HepG2 (cell line): Measurements from ENCODE around the gene KIAA0232. TPM values are rescaled to one million over a fixed set of nuclear protein-coding genes. Genes with fewer than 3 reads are reported as not detected.

Experiments used
- AKAP8 ChIP-seq: sonication (generic); formaldehyde crosslinking; IDR thresholded peaks from 2 replicates; pipeline ENCODE4 v1.5.1; 2020; ENCODE audit warnings: mild to moderate bottlenecking, missing genetic modification reagents
- ARNT ChIP-seq: fragments of 450-650 bp; IDR thresholded peaks from 2 replicates; pipeline ENCODE4 v1.6.1; 2017
- CBX5 ChIP-seq: sonication (generic); formaldehyde crosslinking; IDR thresholded peaks from 2 replicates; pipeline ENCODE4 v1.4.0; 2020; ENCODE audit warnings: missing genetic modification reagents, borderline replicate concordance
- CEBPB ChIP-seq: IDR thresholded peaks from 2 replicates; pipeline ENCODE4 v1.6.1; 2011; ENCODE audit warnings: low read depth, low read length, improper control_type of control experiment, borderline replicate concordance
- CREM ChIP-seq, 2 experiments: sonication (generic) in 1 of 2; formaldehyde crosslinking in 1 of 2; IDR thresholded peaks; 2 replicates each; pipeline versions ENCODE4 v1.4.0 to v1.6.1; 2016 to 2020; ENCODE audit warnings: antibody characterized with exemption in 1 of 2, mild to moderate bottlenecking in 1 of 2, missing genetic modification reagents in 1 of 2
- EP300 ChIP-seq, 3 experiments: sonication (generic) in 1 of 3; formaldehyde crosslinking in 1 of 3; IDR thresholded peaks; 2 replicates each; pipeline versions ENCODE4 v1.5.1 to v1.6.1; 2011 to 2020; ENCODE audit warnings: low read depth in 2 of 3, low read length in 2 of 3, borderline replicate concordance in 1 of 3, improper control_type of control experiment in 1 of 3, mild to moderate bottlenecking in 1 of 3, missing genetic modification reagents in 1 of 3, moderate library complexity in 1 of 3
- KLF11 ChIP-seq: IDR thresholded peaks from 2 replicates; pipeline ENCODE4 v1.6.1; 2016; ENCODE audit warnings: missing compliant biosample characterization
- MTF2 ChIP-seq: sonication (generic); formaldehyde crosslinking; IDR thresholded peaks from 2 replicates; pipeline ENCODE4 v1.5.0; 2020; ENCODE audit warnings: missing genetic modification reagents, borderline replicate concordance
- PHF5A ChIP-seq: IDR thresholded peaks from one replicate; pipeline ENCODE4 v1.6.1; 2018; ENCODE audit warnings: low read depth, missing genetic modification reagents; ENCODE audit not compliant: unreplicated experiment
- PLRG1 ChIP-seq: fragments of 450-650 bp; conservative IDR thresholded peaks from 2 replicates; pipeline ENCODE4 v1.6.1; 2016
- RBFOX2 ChIP-seq: fragments of 200-400 bp; formaldehyde crosslinking; IDR thresholded peaks from 2 replicates; pipeline ENCODE4 v1.6.1; 2017; ENCODE audit warnings: low read depth, mild to moderate bottlenecking, low read length
- RCOR2 ChIP-seq: IDR thresholded peaks from 2 replicates; pipeline ENCODE4 v1.6.1; 2016; ENCODE audit warnings: missing biosample characterization, missing genetic modification reagents
- RFX5 ChIP-seq: IDR thresholded peaks from 2 replicates; pipeline ENCODE4 v1.6.1; 2011; ENCODE audit warnings: low read depth, low read length, improper control_type of control experiment
- SRSF4 ChIP-seq: fragments of 200-400 bp; formaldehyde crosslinking; IDR thresholded peaks from one replicate; pipeline ENCODE4 v1.6.1; 2018; ENCODE audit warnings: mild to moderate bottlenecking, low read depth, low read length, moderate library complexity; ENCODE audit not compliant: poor library complexity, severe bottlenecking
- TEAD3 ChIP-seq: optimal IDR thresholded peaks from 2 replicates; pipeline ENCODE3; 2016; ENCODE audit warnings: borderline replicate concordance
- YY1 ChIP-seq: IDR thresholded peaks from 2 replicates; pipeline ENCODE4 v1.6.1; 2011; ENCODE audit warnings: low read length, low read depth, moderate library complexity, mild to moderate bottlenecking; ENCODE audit not compliant: insufficient read depth, insufficient replicate concordance
- ZNF30 ChIP-seq: sonication (generic); formaldehyde crosslinking; IDR thresholded peaks from 2 replicates; pipeline ENCODE4 v1.5.0; 2020; ENCODE audit warnings: mild to moderate bottlenecking, missing genetic modification reagents
- ZNF547 ChIP-seq: sonication (generic); formaldehyde crosslinking; IDR thresholded peaks from 2 replicates; pipeline ENCODE4 v1.5.1; 2020; ENCODE audit warnings: mild to moderate bottlenecking, missing genetic modification reagents
- ZNF7 ChIP-seq: IDR thresholded peaks from 2 replicates; pipeline ENCODE4 v1.6.1; 2016; ENCODE audit warnings: missing biosample characterization, missing genetic modification reagents
- ZNF775 ChIP-seq: sonication (generic); formaldehyde crosslinking; IDR thresholded peaks from 2 replicates; pipeline ENCODE4 v1.4.0; 2020; ENCODE audit warnings: missing genetic modification reagents, mild to moderate bottlenecking, moderate library complexity, borderline replicate concordance
- polyA plus RNA-seq, 8 experiments: library from polyadenylated mRNA; depleted of rRNA in 3 of 8; stranded (reverse) in 7 of 8; unstranded in 1 of 8; fragments of >200 nt; fragmentation: Illumina TruSeq in 4 of 8; extraction: Trizol in 4 of 8; gene quantifications; 2 replicates each; pipeline versions ENCODE4 v1.2.1 to v1.2.3, GENCODE V29; 2011 to 2016; ENCODE audit warnings: low read depth in 4 of 8, missing spikeins in 1 of 8, mixed read lengths in 1 of 8; ENCODE audit not compliant: insufficient read depth in 1 of 8
- total RNA-seq, 5 experiments: library from RNA; depleted of rRNA; stranded (reverse); fragments of >200 nt; fragmentation: Illumina TruSeq; extraction: Trizol; gene quantifications; 2 replicates each; pipeline ENCODE4 v1.2.3, GENCODE V29; 2016; ENCODE audit warnings: low read depth in 1 of 5
- TF ChIP-seq, protein P1 (sequence below): sonication (generic); formaldehyde crosslinking; IDR thresholded peaks from 2 replicates; pipeline ENCODE4 v1.8.0; 2022; ENCODE audit warnings: missing genetic modification reagents, low read depth, mild to moderate bottlenecking, borderline replicate concordance
- TF ChIP-seq, protein P2 (sequence below): sonication (generic); formaldehyde crosslinking; IDR thresholded peaks from 2 replicates; pipeline ENCODE4 v1.4.0; 2020; ENCODE audit warnings: missing genetic modification reagents
- TF ChIP-seq, protein P3 (sequence below): sonication (generic); formaldehyde crosslinking; IDR thresholded peaks from 2 replicates; pipeline ENCODE4 v1.5.1; 2020; ENCODE audit warnings: missing genetic modification reagents, mild to moderate bottlenecking, borderline replicate concordance
- TF ChIP-seq, protein P4 (sequence below): sonication (generic); formaldehyde crosslinking; IDR thresholded peaks from 2 replicates; pipeline ENCODE4 v1.5.1; 2020; ENCODE audit warnings: mild to moderate bottlenecking, missing genetic modification reagents, borderline replicate concordance

The KIAA0232 gene
- total and polyA plus RNA-seq, 2 of the 13 experiments (the other 11 are each of a cell fraction or from before 2014, with no cell fraction given): 7.8 to 17.1 TPM

DNA sequence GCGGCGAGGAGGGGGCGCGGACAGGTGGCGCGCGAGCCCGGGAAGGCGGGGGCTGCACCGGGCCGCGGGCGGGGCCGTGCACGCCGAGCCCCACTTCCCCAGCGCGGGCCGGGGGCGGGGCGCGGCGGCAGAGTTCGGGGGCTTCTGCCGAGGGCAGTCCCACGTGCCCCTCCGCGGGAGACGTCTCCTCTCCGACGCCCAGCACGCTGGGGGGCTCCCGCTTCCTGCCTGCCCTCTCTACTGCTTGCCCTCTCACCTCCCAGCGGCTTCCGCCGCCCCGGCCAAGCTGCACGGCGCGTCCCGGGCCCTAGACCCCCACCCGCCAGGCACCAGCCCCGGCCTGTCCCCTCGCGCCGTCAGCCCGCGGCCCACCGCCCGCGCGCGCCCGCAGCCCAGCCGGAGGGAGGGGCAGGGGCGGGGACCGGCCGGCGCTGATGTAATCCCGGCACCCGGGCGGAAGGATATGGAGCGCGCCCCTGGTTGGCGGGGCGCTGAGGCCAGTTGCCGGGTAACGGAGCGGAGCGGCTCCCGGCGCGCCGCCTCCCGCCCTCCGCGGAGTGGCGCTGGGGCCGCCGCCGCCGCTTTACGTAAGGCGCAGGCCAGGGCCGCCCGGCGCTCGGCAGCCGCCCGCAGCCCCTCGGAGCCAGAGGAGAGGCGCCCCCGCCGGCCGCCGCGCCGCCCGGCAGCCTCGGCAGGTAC is at the start of gene KIAA0232 (continued):
- TF ChIP-seq PLRG1 (no peak), ZNF7 (CRISPR knock-in tag) (no peak), ZNF30 (CRISPR knock-in tag) (no peak), TEAD3 (peak; percentile 26), RFX5 (0 out of 2 replicates have a peak, but pooled peaks have one; percentile 19), PHF5A (CRISPR knock-in tag) (no peak), EP300 (IDR thresholded peaks at IDR 0.05; ENCODE audit: low read depth in 2 of 2, low read length in 2 of 2) (peak; percentile 44 to 54; a peak in 2 of 4 replicates), EP300 (CRISPR knock-in tag; IDR thresholded peaks at IDR 0.05; ENCODE audit: borderline replicate concordance) (no peak), YY1 (peak; percentile 74), RBFOX2 (no peak; the same call in 1 of the 2 replicates), ZNF547 (CRISPR knock-in tag) (peak; percentile 44), CEBPB (peak; percentile 57; the same call in 1 of the 2 replicates), AKAP8 (CRISPR knock-in tag) (no peak), KLF11 (CRISPR knock-in tag) (no peak), MTF2 (CRISPR knock-in tag) (no peak), CREM (IDR thresholded peaks at IDR 0.05) (no peak), CREM (CRISPR knock-in tag; IDR thresholded peaks at IDR 0.05) (no peak), ARNT (no peak), RCOR2 (CRISPR knock-in tag) (no peak), CBX5 (CRISPR knock-in tag) (no peak), SRSF4 (no peak), ZNF775 (CRISPR knock-in tag) (no peak)
- TF ChIP-seq, protein P1, sequence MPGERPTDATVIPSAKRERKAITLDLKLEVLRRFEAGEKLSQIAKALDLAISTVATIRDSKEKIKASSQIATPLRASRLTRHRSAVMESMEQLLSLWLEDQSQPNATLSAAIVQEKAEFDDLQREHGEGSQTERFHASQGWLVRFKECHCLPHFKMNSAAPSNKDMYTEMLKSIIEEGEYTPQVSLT (CRISPR knock-in tag): no peak
- TF ChIP-seq, protein P2, sequence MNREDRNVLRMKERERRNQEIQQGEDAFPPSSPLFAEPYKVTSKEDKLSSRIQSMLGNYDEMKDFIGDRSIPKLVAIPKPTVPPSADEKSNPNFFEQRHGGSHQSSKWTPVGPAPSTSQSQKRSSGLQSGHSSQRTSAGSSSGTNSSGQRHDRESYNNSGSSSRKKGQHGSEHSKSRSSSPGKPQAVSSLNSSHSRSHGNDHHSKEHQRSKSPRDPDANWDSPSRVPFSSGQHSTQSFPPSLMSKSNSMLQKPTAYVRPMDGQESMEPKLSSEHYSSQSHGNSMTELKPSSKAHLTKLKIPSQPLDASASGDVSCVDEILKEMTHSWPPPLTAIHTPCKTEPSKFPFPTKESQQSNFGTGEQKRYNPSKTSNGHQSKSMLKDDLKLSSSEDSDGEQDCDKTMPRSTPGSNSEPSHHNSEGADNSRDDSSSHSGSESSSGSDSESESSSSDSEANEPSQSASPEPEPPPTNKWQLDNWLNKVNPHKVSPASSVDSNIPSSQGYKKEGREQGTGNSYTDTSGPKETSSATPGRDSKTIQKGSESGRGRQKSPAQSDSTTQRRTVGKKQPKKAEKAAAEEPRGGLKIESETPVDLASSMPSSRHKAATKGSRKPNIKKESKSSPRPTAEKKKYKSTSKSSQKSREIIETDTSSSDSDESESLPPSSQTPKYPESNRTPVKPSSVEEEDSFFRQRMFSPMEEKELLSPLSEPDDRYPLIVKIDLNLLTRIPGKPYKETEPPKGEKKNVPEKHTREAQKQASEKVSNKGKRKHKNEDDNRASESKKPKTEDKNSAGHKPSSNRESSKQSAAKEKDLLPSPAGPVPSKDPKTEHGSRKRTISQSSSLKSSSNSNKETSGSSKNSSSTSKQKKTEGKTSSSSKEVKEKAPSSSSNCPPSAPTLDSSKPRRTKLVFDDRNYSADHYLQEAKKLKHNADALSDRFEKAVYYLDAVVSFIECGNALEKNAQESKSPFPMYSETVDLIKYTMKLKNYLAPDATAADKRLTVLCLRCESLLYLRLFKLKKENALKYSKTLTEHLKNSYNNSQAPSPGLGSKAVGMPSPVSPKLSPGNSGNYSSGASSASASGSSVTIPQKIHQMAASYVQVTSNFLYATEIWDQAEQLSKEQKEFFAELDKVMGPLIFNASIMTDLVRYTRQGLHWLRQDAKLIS (CRISPR knock-in tag): no peak
- TF ChIP-seq, protein P3, sequence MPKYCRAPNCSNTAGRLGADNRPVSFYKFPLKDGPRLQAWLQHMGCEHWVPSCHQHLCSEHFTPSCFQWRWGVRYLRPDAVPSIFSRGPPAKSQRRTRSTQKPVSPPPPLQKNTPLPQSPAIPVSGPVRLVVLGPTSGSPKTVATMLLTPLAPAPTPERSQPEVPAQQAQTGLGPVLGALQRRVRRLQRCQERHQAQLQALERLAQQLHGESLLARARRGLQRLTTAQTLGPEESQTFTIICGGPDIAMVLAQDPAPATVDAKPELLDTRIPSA: no peak
- TF ChIP-seq, protein P4, sequence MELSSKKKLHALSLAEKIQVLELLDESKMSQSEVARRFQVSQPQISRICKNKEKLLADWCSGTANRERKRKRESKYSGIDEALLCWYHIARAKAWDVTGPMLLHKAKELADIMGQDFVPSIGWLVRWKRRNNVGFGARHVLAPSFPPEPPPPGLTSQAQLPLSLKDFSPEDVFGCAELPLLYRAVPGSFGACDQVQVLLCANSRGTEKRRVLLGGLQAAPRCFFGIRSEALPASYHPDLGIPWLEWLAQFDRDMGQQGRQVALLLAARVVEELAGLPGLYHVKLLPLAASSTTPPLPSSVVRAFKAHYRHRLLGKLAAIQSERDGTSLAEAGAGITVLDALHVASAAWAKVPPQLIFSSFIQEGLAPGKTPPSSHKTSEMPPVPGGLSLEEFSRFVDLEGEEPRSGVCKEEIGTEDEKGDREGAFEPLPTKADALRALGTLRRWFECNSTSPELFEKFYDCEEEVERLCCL (CRISPR knock-in tag): no peak
